ENCODE measurements around the gene RAN. TPM values are rescaled to one million over a fixed set of nuclear protein-coding genes. Genes with fewer than 3 reads are reported as not detected.

The RAN gene
- total and polyA plus RNA-seq, 9 of the 15 experiments (the other 6 are each of a cell fraction or from before 2014, with no cell fraction given) = 1,687 to 3,820 (median 2,300) TPM

DNA sequence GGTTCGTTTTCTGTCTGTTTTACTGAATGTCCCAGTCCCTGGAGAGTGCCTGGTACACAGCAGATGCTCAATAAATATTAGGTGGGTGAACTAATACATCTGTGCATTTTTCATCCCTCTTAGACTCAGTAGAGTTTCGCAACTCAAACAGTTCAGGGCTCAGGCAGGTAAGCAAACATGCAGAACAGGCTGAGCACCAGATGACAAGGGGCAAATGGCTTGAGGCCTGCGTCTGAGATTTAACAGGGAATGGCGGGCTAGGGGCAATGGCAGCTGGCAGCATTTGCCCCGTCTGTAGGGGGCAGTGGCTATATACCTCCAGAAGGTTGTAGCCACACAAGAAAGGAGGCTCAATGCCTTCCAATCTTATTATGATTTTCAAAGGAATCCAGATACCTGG, 8.6 kb upstream of the RAN start:
- CTCF ChIA-PET (ENCODE audit: low intra/inter-chr PET ratio) = no interaction called here
- no TSS peak for BruUV-seq (replicated peaks)
- no peaks in the 10 kb centered on the region for H3K9me1 ChIP-seq (ENCODE audit: control insufficient read depth, insufficient read depth, low read length)
- H3K9ac ChIP-seq (ENCODE audit: insufficient read depth in 1 of 2, low read depth in 2 of 2, low read length in 2 of 2) = no peak overlapping the region
- no peak overlapping the region for H3K27ac ChIP-seq (ENCODE audit: extremely low read depth, low read depth, low read length)
- no peaks in the 10 kb centered on the region for H3K27me3 ChIP-seq (ENCODE audit: control insufficient read depth in 2 of 2, insufficient read depth in 2 of 2, low read length in 2 of 2)
- H3K9me3 ChIP-seq (replicated peaks; ENCODE audit: control insufficient read depth, insufficient read depth, low read depth, low read length) = no peaks in the 10 kb centered on the region
- H2AFZ ChIP-seq (ENCODE audit: low read depth, low read length) = no peak overlapping the region
- TF ChIP-seq PHF8 (IDR thresholded peaks at IDR 0.05; ENCODE audit: borderline replicate concordance, low read length) = no peak
- peak; percentile 57; the same call in 1 of the 2 replicates for TF ChIP-seq CEBPB (tag; IDR thresholded peaks at IDR 0.05)
- no peak for TF ChIP-seq HMBOX1 (IDR thresholded peaks at IDR 0.05)
- 0 out of 4 replicates have a peak, but pooled peaks of 1 of the 2 experiments have one; percentile 5 for TF ChIP-seq RAD21 (CRISPR knock-in tag; conservative IDR thresholded peaks at IDR 0.05 in 1 of 2, IDR thresholded peaks at IDR 0.05 in 1 of 2)
- FAIRE-seq (no peak), ATAC-seq (no peak), DNase-seq (ENCODE audit: extremely low read depth in 1 of 4, low spot score in 3 of 4) (no peak)
- WGBS (ENCODE audit: insufficient coverage, low coverage, missing lambda C conversion rate) = 49% methylated on average over 5 of the region's 5 CpGs
- in situ Hi-C loops (cut with MboI) = no loop called here
- no peak overlapping the region for H3K4me3 ChIP-seq
- H3K36me3 ChIP-seq (ENCODE audit: control insufficient read depth, insufficient read depth, low read length) = no peaks in the 10 kb centered on the region
- no peaks in the 10 kb centered on the region for H3K79me2 ChIP-seq (ENCODE audit: control insufficient read depth, insufficient read depth, low read length)
- H4K20me1 ChIP-seq (replicated peaks; ENCODE audit: control insufficient read depth, insufficient read depth, low read length) = no peaks in the 10 kb centered on the region
- POLR2A ChIA-PET = no interaction called here
- H3K4me2 ChIP-seq (ENCODE audit: insufficient read depth, low read length) = no peak overlapping the region
- peaks cover 6 to 9% of the 10 kb centered on the region in 2 experiments; a peak in 4 of 5 replicates for H3K4me1 ChIP-seq (replicated peaks in 1 of 2; ENCODE audit: control insufficient read depth in 2 of 2, insufficient read depth in 2 of 2, low read length in 2 of 2)
- intact Hi-C loops (cut with micrococcal nuclease) = no loop called here

- Histone ChIP-seq H3K9ac (ENCODE audit: insufficient read depth in 1 of 2, low read depth in 2 of 2, low read length in 2 of 2) (no peak overlapping the region), H2AFZ (ENCODE audit: low read depth, low read length) (no peak overlapping the region; the same call in 1 of the 2 replicates), H3K9me3 (replicated peaks; ENCODE audit: control insufficient read depth, insufficient read depth, low read depth, low read length) (no peaks in the 10 kb centered on the region), H3K27me3 (ENCODE audit: control insufficient read depth in 2 of 2, insufficient read depth in 2 of 2, low read length in 2 of 2) (no peaks in the 10 kb centered on the region), H3K27ac (ENCODE audit: extremely low read depth, low read depth, low read length) (peak overlapping the region; percentile 6; the same call in 2 of the 3 replicates), H3K4me1 (replicated peaks in 1 of 2; ENCODE audit: control insufficient read depth in 2 of 2, insufficient read depth in 2 of 2, low read length in 2 of 2) (peaks cover 7 to 24% of the 10 kb centered on the region in 2 experiments; a peak in 4 of 5 replicates), H3K36me3 (ENCODE audit: control insufficient read depth, insufficient read depth, low read length) (peaks cover 10% of the 10 kb centered on the region), H3K4me3 (no peak overlapping the region), H3K79me2 (ENCODE audit: control insufficient read depth, insufficient read depth, low read length) (peaks cover 19% of the 10 kb centered on the region), H3K4me2 (ENCODE audit: insufficient read depth, low read length) (no peak overlapping the region), H3K9me1 (ENCODE audit: control insufficient read depth, insufficient read depth, low read length) (no peaks in the 10 kb centered on the region), H4K20me1 (replicated peaks; ENCODE audit: control insufficient read depth, insufficient read depth, low read length) (no peaks in the 10 kb centered on the region)
- BruUV-seq (replicated peaks) = no TSS peak
- ATAC-seq (no peak), DNase-seq (ENCODE audit: extremely low read depth in 1 of 4, low spot score in 3 of 4) (no peak), FAIRE-seq (peak; percentile 42)
- in situ Hi-C loops (cut with MboI) = no loop called here
- no peak for TF ChIP-seq CREB3L1 (IDR thresholded peaks at IDR 0.05; ENCODE audit: borderline replicate concordance, low read depth)
- TF ChIP-seq ESRRA (IDR thresholded peaks at IDR 0.05; ENCODE audit: borderline replicate concordance, low read depth) = 0 out of 2 replicates have a peak, but pooled peaks have one; percentile 20
- 30% methylated on average over 4 of the region's 4 CpGs for WGBS (ENCODE audit: insufficient coverage, low coverage, missing lambda C conversion rate)
- intact Hi-C loops (cut with micrococcal nuclease) = no loop called here
- ChIA-PET CTCF (ENCODE audit: low intra/inter-chr PET ratio) (interaction anchor here (0.6 kb wide), 1 partner anchor 1220 kb away, joined by 5 read pairs; no protein-coding TSS in a partner anchor), POLR2A (interaction anchor here (0.6 kb wide), 1 partner anchor 350 kb away, joined by 3 read pairs; no protein-coding TSS in a partner anchor)
Measured at GRCh38 chr12:130868412-130868811, 3.5 kb upstream of the RAN start.

Measured in K562 (cell line).